Fibroblast of lung (primary cell): ENCODE measurements around the gene FRMD6. TPM values are rescaled to one million over a fixed set of nuclear protein-coding genes. Genes with fewer than 3 reads are reported as not detected.

ENCODE experiments used
- DNase-seq, 2 donors: peaks; one replicate each; pipeline versions ENCODE4 v3.0.0 to v3.0.0-alpha.2; 2010; ENCODE audit warnings: low read depth in 2 of 2
- H2AFZ ChIP-seq: 2 replicates; pipeline ENCODE4 v1.5.1; 2012; ENCODE audit warnings: low read length, control low read depth, inconsistent platforms
- H3K27ac ChIP-seq: 2 replicates; pipeline ENCODE4 v1.5.1; 2011; ENCODE audit warnings: low read length, control low read depth; ENCODE audit not compliant: insufficient read depth
- H3K27me3 ChIP-seq: 2 replicates; pipeline ENCODE4 v1.5.1; 2011; ENCODE audit warnings: mild to moderate bottlenecking, low read length; ENCODE audit not compliant: control insufficient read depth, insufficient read depth
- H3K36me3 ChIP-seq: 2 replicates; pipeline ENCODE4 v1.5.1; 2011; ENCODE audit warnings: low read length; ENCODE audit not compliant: control insufficient read depth, insufficient read depth
- H3K4me1 ChIP-seq: 2 replicates; pipeline ENCODE4 v1.5.1; 2011; ENCODE audit warnings: low read length; ENCODE audit not compliant: control insufficient read depth, insufficient read depth; ENCODE audit errors: extremely low read depth
- H3K4me2 ChIP-seq: 2 replicates; pipeline ENCODE4 v1.5.1; 2011; ENCODE audit warnings: low read length, control low read depth; ENCODE audit not compliant: insufficient read depth; ENCODE audit errors: extremely low read depth
- H3K4me3 ChIP-seq, 4 experiments: fragments of 200-600 bp in 1 of 4; sonication (generic) in 1 of 4; replicated peaks in 1 of 4; 2 replicates each; pipeline ENCODE4 v1.5.1; 2011 to 2016; ENCODE audit warnings: low read length in 4 of 4, low read depth in 3 of 4, mild to moderate bottlenecking in 3 of 4, control low read depth in 2 of 4, inconsistent platforms in 1 of 4, mixed read lengths in 1 of 4; ENCODE audit not compliant: insufficient read depth in 1 of 4; ENCODE audit errors: control extremely low read depth in 1 of 4
- H3K79me2 ChIP-seq: 2 replicates; pipeline ENCODE4 v1.5.1; 2012; ENCODE audit warnings: mild to moderate bottlenecking, low read length, inconsistent platforms; ENCODE audit not compliant: control insufficient read depth, insufficient read depth
- H3K9ac ChIP-seq: 2 replicates; pipeline ENCODE4 v1.5.1; 2011; ENCODE audit warnings: mild to moderate bottlenecking, low read length, control low read depth; ENCODE audit not compliant: insufficient read depth
- H3K9me3 ChIP-seq: 2 replicates; pipeline ENCODE4 v1.5.1; 2012; ENCODE audit warnings: low read depth, low read length; ENCODE audit not compliant: control insufficient read depth, insufficient read depth
- H4K20me1 ChIP-seq: 2 replicates; pipeline ENCODE4 v1.5.1; 2011; ENCODE audit warnings: low read length; ENCODE audit not compliant: control insufficient read depth, insufficient read depth; ENCODE audit errors: extremely low read depth
- CTCF ChIP-seq, 2 donors: IDR thresholded peaks in 1 of 2; conservative IDR thresholded peaks in 1 of 2; 1 replicate in 1 of 2; 2 replicates in 1 of 2; pipeline ENCODE4 v1.5.1; 2011 to 2012; ENCODE audit warnings: low read length in 2 of 2, control low read depth in 1 of 2, inconsistent platforms in 1 of 2, low read depth in 1 of 2, mild to moderate bottlenecking in 1 of 2
- EZH2 ChIP-seq: IDR thresholded peaks from 2 replicates; pipeline ENCODE4 v1.5.1; 2012; ENCODE audit warnings: low read length, control low read depth, mild to moderate bottlenecking; ENCODE audit errors: missing control alignments
- polyA plus RNA-seq, 2 donors: library from polyadenylated mRNA; depleted of rRNA in 1 of 2; stranded (reverse) in 1 of 2; unstranded in 1 of 2; fragments of >200 nt; gene quantifications; 2 replicates each; pipeline ENCODE4 v1.2.1, GENCODE V29; 2011 to 2012; ENCODE audit warnings: missing spikeins in 1 of 2
- total RNA-seq: library from RNA; depleted of rRNA; stranded (reverse); fragments of >200 nt; gene quantifications from 2 replicates; pipeline ENCODE4 v1.2.1, GENCODE V29; 2014

The FRMD6 gene
- total and polyA plus RNA-seq, 2 donors (not counting 1 experiment from before 2014, with no cell fraction given) = 200 to 222 TPM

GRCh38 chr14:51624955-51625569 lies 26.6 kb upstream of the FRMD6 start:
- H2AFZ ChIP-seq = no peak overlapping the region
- no peaks in the 10 kb centered on the region for H3K27me3 ChIP-seq
- no peak overlapping the region for H3K9ac ChIP-seq
- no peaks in the 10 kb centered on the region for H3K9me3 ChIP-seq
- no peak overlapping the region for H3K4me2 ChIP-seq
- no peaks in the 10 kb centered on the region for H3K4me1 ChIP-seq
- no peaks in the 10 kb centered on the region for H4K20me1 ChIP-seq
- no peaks in the 10 kb centered on the region for H3K36me3 ChIP-seq
- no peaks in the 10 kb centered on the region for H3K79me2 ChIP-seq
- TF ChIP-seq EZH2 = no peak
- no peak for TF ChIP-seq CTCF (conservative IDR thresholded peaks at IDR 0.05 in 1 of 2, IDR thresholded peaks at IDR 0.05 in 1 of 2; ENCODE audit: low read depth in 1 of 2, low read length in 2 of 2)
- H3K4me3 ChIP-seq = no peak overlapping the region
- no peak overlapping the region for H3K27ac ChIP-seq
- DNase-seq = no peak

- no peaks in the 10 kb centered on the region for H3K9me3 ChIP-seq
- no peaks in the 10 kb centered on the region for H3K79me2 ChIP-seq
- no peak overlapping the region for H3K27ac ChIP-seq
- no peaks in the 10 kb centered on the region for H3K4me1 ChIP-seq
- no peaks in the 10 kb centered on the region for H3K36me3 ChIP-seq
- H4K20me1 ChIP-seq = no peaks in the 10 kb centered on the region
- TF ChIP-seq CTCF (conservative IDR thresholded peaks at IDR 0.05 in 1 of 2, IDR thresholded peaks at IDR 0.05 in 1 of 2; ENCODE audit: low read depth in 1 of 2, low read length in 2 of 2) = no peak
- TF ChIP-seq EZH2 = no peak
- no peak for DNase-seq
- no peak overlapping the region for H3K4me3 ChIP-seq
- H3K9ac ChIP-seq = no peak overlapping the region
- H2AFZ ChIP-seq = no peak overlapping the region
- H3K27me3 ChIP-seq = no peaks in the 10 kb centered on the region
- no peak overlapping the region for H3K4me2 ChIP-seq
Measured at GRCh38 chr14:51626185-51626584, 25.5 kb upstream of the FRMD6 start.

GRCh38 chr14:51626788-51627187 lies 24.9 kb upstream of the FRMD6 start:
- TF ChIP-seq CTCF (conservative IDR thresholded peaks at IDR 0.05 in 1 of 2, IDR thresholded peaks at IDR 0.05 in 1 of 2; ENCODE audit: low read depth in 1 of 2, low read length in 2 of 2) = no peak
- TF ChIP-seq EZH2 = no peak
- no peaks in the 10 kb centered on the region for H3K4me1 ChIP-seq
- DNase-seq = no peak
- no peaks in the 10 kb centered on the region for H3K9me3 ChIP-seq
- H3K9ac ChIP-seq = no peak overlapping the region
- H3K36me3 ChIP-seq = no peaks in the 10 kb centered on the region
- peak overlapping the region; percentile 6 for H2AFZ ChIP-seq
- H3K27me3 ChIP-seq = no peaks in the 10 kb centered on the region
- H3K4me2 ChIP-seq = peak overlapping the region; percentile 64
- no peaks in the 10 kb centered on the region for H4K20me1 ChIP-seq
- no peaks in the 10 kb centered on the region for H3K79me2 ChIP-seq
- no peak overlapping the region for H3K4me3 ChIP-seq
- H3K27ac ChIP-seq = no peak overlapping the region
